Forelimb muscle (tissue), 1 donor: ENCODE data around the gene SH3PXD2A. TPM values are rescaled to one million over a fixed set of nuclear protein-coding genes. Genes with fewer than 3 reads are reported as not detected.
"Not testable (repeated sequence)": the region's sequence is repeated elsewhere in the genome, so short reads cannot be mapped to it uniquely, and the experiment has no call there.

Experiments
- DNase-seq: peaks from one replicate; pipeline ENCODE4 v3.0.0-alpha.2; 2013; ENCODE audit warnings: low read depth
- polyA plus RNA-seq: library from polyadenylated mRNA; unstranded; fragments of 120-200 nt; gene quantifications from one replicate; pipeline ENCODE4 v1.2.1, GENCODE V29; 2013; ENCODE audit not compliant: insufficient read length

The SH3PXD2A gene
- polyA plus RNA-seq, 1 donor = 72.7 TPM

DNA sequence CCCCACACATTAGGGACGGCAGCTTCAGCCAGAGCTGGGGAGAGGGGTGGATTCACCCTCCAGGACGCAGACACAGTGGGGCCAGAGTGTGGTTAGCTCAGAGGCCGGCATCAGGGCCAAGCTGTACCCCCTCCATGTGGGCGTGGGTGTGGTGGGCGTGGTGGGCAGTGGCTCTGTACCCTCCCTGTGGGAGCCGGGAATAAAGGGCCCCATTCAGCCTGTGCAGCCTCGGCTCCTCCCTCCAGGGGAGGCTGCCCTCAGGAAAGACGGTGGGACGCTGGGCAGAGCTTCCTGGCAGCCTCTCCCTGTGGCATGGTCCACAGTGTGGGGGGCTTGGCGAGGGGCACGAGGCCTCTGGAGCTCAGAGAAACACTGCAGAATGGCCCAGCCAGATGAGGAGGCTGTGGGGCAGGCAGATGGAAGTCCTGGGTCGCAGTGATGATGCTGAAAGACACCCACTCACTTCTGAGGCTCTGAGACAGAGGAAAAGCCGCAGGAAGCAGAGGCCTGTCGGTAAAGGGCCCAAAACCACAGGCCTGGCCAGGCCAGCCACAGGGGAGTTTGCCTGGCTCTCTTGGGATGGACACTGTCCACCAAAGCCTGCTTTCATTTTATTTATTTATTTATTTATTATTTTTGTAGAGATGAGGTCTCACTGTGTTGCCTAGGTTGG is 108.0 kb downstream of the SH3PXD2A start:
- DNase-seq = no peak

DNA sequence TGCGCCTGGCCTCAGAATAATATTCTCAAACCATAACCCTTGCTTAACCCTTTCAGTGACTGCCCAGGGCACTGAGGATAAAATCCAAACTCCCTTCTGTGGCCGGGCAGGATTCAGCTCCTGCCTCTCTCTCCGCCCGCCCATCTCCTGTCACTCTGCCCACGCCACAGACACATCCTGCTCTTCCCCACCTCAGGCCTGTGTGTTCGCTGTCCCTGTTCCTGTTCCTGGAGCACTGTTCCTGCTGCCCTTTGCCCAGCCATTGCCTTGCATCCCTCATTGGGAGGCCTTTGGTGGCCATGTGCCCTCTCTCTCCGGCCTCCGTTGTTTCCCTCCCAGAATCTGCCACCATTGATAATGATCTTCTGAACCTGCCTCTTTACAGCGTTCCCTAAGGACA is 108.8 kb downstream of the SH3PXD2A start:
- no peak for DNase-seq

DNA sequence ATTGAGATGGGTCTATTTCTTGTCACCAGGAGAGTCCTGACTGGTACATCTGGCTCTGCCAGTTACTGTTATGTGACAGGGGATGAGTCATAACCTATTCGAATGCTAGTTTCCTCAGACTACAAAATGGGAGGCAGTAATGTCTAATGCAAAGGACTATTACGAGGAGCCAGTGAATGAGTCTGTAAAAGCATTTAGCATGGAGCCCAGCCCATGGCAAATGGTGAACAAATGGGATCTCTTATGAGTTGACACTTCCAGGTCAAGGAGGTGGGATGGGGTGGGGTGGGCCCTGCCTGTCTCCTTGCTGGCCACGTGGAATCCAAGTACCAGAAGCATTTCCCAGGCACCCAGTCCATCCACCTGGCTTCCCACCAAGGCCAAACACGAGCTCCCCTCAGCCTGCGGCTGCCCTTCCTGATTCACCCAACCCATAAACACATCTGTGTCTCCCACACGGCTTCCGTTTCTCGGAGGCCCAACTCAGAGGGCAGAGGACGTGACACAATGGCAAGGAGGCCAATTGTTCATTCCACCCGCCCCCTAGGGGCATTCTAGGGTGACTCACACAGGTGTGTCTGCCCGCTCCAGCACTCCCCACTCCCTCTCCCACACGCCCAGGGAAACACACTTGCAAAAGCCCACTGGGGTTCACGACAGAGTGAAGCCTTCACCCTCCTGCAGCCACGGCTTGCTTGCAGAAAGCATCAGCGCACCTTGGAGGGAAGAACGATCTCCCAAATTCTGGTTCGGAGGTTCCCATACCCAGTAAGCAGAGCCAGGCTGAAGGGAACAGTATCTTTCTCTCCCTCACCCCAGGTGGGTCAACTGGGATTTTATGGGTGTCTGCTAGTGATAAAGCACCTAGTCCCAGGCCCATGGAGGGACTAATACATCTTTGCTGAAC is 109.8 kb downstream of the SH3PXD2A start:
- no peak for DNase-seq

DNA sequence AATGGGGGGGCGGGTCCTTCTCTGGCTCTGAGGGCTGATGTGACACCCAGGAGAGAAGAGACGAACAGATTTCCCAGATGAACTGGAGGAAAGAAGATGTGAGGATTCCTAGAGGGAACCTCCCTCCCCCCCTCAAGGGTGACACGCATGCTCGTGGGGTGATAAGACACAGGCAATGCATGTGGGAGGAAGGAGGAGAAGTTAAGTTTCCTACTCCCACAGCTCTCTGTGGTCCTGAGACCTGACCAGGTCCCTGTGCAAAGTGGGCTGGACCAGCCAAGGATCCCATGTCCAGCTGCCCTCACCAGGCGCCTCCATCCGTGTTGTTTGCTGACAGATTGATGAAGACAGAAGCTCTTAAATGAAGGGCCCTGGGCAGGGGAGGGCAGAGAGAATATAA is 112.6 kb downstream of the SH3PXD2A start:
- no peak for DNase-seq

DNA sequence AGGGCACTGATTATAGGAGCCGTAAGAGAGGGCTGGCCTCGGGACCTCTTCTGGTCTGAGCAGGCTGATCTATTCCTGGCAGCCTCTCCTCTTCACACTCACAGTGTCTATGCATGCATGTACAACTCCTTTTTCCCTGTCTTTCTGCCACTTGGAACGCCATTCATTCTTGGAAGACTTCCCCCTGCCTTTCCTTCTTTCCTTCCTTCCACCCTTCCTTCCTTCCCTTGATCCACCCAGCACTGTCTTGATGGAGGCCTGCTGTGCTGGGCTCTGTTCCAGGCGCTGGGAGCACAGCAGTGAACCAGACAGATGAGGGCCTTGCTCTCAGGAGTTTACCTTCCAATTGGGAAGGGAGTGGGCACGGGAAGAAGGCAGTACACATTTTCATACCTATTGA is 114.8 kb downstream of the SH3PXD2A start:
- DNase-seq = no peak

DNA sequence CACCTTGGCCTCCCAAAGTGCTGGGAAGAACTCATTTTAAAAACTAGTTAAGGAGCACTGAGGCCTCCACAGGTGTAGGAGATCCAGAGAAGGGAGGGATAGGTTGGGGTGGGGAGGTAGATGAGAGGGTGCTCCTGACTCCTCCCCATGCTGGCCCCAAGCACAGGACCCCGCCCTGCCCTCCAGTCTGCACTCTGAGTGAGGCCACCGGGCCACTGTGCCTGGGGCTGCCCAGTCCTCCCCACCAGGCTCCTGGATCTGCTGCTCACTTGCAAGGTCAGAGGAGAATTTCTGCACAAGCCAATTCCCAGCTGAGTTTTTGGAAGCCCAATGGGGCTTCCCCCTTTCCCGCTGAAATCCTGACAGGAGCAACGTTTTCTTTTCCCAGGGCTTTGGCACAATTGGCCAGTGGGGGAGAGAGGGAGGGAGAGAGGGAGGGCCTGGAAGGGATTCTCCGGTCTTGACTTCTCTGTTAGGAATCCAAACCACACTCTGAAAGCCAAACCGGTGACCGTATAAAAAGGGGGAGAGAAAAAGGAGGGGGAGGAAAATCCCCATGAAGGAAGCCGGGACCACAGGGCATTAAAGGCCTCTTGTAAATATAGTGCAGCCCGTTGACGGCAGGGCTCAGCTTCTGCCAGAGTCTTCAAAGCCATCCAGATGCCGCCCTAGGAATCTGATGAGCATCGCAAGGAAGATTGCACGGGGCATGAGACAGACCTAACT is 116.2 kb downstream of the SH3PXD2A start:
- DNase-seq = peak; percentile 50

DNA sequence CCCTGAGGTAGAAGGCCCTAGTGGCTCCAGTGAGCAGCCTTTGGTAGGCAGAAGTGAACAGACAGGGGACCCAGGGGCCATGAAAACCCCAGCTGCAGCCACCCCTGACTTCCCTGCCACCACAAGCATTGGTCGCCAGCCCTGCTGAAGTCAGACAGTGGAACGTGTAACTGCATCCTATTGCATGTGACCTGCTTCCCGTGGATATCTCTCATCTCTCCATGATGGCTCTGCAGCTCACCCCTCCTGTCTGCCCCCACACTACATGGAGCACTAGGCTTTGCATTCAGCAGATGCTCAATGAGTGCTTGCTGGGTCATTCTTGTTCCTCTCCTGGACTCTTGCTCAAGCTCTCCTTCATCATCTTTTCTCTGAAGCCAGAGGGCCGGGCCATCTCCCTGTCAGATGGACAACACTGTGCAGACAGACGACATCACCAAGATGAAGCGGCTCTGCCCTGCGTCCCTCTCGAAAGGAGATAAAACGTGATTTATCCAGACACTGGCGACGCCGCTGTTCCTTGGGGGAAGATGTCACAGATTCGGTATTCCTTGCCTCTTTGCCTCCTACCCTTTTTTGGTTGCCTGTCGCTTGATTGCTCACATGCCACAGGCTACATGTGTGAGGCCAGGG is 117.5 kb downstream of the SH3PXD2A start:
- no peak for DNase-seq

DNA sequence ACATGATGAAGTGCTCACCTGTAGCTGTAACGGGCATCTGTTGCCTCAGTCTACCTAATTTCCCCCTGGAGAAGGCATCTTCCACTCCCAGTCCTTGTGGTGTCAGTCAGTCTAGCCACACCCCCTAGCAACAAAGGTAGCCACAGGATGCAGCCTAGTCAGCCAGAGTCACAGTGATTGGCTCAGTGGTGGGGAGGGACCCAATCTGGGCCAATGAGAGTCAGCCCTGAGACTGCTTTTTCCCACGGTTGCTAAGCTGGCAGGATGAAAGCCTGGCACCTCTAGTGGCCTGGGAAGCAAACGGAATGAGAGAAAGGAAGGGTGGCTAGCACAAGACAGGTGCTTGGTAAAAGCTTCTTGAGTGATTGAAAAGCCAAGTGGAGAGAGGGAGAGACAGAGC is 118.6 kb downstream of the SH3PXD2A start:
- no peak for DNase-seq

DNA sequence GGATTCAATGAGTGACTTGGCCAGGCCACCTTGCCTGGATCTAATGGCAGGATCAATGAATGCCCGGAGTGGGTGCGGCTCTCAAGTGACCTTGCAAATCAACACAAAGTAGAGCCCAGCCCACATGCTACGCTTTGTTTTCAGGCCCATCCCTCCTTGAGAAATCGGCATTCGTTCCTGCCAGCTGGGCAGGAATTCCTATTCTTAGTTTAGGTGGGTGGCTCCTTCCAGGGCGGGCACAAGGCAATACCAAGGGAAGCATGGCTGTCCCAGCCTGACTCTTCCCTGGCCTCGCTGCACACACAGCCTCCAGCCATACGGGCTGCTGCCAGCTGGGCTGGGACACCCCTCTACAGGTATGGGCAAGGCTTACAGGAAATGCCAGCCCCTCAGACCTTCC is 119.3 kb downstream of the SH3PXD2A start:
- DNase-seq = no peak

DNA sequence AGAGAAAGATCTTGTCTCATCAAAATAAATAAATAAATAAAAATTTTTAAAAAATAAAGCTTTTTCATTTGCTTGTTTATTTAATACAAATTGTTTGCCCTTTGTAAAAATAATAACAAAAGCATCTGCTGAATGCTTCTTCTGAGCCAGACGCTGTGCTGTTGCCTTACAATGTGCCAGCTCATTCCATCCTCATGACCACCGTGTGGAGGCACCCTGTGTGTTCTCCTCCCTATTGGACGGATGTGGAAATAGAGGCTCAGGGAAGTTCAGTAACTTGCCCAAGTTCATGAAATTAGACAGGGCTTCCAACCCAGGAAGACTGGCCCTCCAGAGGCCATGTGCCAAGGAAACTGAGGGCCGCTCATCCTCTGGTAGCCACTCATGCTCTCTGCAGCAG is 120.6 kb downstream of the SH3PXD2A start:
- DNase-seq = no peak

DNA sequence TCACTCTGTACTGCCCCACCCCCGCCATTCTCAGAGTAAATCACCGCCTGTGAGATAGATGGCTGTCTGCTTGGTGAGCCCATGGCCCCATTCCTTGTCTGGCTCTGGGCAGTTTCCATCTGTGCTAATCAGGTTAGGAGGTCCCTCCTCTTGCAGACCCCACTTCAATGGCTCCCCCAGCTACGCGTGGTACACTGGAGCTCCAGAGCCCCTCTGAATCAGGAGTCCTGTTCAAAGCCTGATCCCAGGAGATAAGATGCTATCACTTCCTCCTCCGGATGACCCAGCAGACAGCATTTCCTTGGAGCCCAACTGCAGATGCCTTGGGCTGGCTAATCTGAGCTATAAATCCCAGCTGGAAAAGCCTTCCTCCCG is 122.3 kb downstream of the SH3PXD2A start:
- DNase-seq = no peak

DNA sequence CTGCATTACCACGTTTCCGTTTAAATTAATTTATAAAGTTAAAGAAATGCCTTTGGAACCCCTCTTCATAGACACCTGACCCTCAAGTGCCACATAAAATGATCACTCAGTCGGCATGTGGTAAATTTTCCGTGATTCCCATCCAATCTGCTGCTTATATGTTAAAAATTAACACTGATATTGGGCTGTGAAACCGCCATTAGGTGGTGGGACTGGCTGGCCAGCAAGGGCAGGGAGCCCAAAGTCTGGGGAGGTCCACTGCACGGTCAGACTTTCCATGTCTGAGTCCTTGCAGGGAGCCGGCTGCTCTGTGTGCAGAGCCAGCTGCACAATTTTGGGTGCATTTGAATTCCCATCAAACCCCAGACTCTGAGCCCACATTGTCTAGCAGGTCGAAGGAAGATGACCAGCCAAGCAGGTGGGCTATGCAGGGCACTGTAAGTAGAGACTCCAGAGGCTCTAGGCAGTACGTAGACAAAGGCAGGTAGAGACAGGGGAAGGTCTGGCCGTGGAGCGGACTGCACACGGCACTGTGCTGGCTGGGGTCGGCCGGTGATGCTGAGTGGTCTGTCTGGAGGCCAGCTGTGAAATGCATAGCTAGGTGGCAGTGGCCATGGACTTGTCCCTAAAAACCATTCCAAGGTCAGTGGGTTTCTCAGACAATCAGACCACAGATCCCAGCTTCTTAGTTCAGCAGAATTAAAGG is 122.9 kb downstream of the SH3PXD2A start:
- no peak for DNase-seq

DNA sequence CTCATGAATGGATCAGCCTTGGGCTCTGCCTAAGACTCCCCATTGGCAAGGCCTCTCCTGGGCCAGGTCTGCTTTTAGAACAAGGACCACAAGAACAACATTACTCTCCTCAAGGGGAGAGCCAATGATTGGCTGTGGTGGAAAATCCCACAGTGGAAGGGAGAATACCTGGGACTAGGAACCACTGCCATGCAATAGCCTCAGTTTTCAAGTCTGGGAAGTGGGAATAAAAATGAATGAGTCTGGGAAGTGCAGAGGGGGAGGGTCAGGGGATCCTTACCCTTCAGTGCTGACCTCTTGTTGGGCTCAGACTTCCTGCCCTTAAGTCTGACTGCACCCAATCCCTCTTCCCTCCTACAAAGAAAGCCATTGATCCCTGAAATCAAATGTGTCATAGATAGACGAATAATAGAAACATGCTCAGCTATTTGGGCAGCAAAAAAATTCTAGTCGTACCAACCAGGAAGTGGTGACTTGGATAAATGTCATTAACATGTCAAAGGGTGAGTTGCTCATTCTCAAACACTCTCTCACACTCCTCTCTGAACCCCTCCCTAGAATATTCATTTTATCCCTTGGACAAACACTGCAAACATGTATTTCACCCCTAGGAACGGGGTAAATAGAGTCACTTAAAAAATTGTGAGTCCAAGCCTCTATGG is 123.6 kb downstream of the SH3PXD2A start:
- no peak for DNase-seq

DNA sequence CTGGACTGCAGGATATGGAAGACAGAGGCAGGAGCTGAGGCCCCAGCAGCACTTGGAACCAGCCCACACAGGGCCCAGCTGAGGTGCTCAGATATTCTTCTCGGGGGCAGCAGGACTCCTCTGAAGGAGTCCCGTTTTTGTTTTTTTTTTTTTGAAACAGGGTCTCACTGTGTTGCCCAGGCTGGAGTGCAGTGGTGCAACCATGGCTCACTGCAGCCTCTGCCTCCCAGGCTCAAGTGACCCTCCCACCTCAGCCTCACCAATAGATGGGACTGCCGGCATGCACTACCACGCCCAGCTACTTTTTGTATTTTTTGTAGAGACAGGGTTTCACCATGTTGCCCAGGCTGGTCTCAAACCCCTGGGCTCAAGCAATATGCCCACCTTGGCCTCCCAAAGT is 124.3 kb downstream of the SH3PXD2A start:
- DNase-seq = not testable (repeated sequence)

DNA sequence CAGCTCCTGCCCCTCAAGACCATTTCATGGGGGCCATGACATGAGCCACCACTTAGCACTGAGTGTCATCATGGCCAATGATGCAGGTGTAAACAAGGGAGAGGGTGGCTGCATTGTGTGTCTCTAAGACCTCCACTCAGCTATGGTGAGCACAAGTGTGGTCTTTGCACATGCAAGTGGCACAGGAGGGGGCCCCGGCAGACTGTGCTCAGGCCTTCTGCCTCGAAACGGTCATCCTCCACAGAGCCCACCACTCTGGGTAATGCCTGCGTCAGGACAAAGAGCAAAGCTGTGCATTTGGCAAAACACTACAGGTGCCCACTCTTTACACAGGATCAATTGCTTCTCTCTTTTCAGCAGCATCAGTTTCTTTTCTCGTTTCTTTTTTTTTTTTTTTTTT is 125.5 kb downstream of the SH3PXD2A start:
- DNase-seq = no peak

DNA sequence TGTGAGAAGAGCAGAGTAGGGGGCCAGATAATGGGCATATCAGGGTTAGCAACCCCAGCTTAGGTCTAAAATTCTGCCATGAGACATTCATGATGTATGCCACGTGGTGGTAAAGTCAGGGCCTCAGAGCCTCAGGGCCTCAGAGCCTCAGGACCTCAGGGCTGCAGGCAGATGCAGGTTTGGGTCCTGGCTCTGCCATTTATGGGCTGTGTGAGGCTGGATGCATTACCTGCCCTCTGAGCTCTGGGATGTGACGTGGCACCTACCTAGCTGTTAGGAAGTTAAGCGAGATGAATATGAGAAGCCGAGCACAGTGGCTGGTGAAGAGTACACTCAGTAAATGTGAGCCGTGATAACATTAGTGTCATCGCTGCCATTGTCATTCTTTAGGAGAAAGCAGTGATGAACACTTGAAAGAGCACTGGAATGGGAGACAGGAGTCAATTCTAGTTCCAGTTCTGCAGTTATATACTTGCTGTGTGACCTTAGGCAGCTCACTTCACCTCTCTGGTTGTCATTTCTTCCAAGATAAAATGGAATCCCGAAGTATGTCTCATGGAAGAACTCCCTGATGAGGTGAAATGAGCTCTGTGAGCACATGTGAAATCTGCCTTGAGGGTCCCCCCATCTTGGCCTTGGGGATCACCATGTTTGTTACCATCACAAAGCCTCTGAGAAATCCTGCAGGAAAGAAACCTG is 127.2 kb downstream of the SH3PXD2A start:
- no peak for DNase-seq

DNA sequence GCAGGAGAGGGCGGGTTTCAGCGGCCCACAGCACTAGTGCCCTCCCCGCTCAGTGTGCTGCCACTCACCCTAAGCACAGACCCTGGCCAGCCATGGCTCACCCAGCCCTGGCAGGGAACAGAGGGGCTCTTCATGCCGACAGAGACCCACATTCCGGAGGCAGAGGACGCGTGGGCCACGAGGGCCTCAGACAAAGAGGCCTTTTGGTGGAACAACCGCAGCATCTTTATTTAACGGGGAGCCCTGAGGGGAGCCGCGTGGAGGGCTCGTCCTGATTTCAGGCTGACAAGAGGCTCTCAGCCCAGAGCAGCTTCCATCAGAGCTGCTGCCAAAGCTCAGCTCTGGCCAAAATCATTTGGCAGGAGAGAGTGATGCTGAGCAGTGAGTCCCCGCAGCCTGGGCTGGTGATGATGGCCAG is 127.8 kb downstream of the SH3PXD2A start:
- DNase-seq = peak; percentile 46

DNA sequence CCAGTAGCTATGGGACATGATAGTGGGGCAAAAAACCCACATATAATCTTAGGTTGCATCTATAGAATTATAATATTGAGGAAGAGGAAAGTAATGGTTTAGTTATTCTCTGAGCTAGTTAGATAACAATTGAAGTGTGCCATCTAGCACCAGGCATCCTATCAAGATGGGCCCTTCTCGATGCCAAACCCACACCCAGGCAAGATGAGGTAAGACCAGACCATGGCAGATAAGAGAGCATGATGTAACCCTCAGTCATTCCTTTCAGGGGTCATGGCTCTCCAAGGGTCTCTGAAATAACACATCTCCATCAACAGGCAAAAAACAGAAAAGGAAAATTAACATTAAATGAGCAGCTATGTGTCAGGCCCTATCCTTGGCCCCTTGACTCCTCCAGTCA is 128.7 kb downstream of the SH3PXD2A start:
- DNase-seq = no peak

DNA sequence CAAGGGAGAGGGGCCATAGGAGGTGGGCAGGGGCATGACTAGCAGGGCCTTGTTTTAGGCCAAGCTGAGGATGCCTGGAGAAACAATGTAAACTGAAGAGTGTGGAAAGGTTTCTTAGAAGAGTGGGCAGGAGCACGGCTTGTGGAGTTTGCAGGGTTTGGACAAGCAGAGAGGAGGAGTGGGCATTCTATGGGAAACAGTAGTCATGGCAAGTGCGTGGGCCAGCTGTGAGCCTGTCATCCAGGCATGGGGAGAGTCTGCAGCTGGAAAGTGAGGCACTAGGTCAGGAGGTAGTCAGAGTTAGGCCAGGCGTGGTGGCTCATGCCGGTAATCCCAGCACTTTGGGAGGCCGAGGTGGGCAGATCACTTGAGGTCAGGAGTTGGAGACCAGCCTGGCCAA is 130.1 kb downstream of the SH3PXD2A start:
- no peak for DNase-seq

DNA sequence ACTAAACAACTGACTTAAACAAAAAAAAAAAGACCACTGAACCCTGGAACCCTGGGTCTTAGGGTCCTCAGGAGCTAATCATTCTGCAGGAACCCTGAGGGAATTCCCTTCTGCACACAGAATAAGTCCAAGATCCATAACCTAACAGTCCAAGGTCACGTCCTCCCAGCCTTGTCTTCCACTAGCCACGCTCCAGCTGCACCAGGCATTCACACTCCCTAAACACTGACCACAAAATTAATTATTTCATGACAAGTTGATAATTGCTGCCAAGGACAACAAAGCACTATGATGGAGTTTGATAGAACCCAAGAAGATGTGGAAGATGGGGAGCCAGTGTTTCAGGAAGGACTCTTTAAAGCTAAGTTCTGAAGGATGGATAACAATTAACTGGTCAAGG is 130.6 kb downstream of the SH3PXD2A start:
- no peak for DNase-seq
